Brain microvascular endothelial cell (primary cell): Measurements from ENCODE around the gene MACROD2.

Experiments used
- DNase-seq: peaks from one replicate; pipeline ENCODE4 v3.0.0-alpha.2; 2020
- H3K27ac ChIP-seq: fragments of 250-450 bp; sonication (Bioruptor Pico); 2 replicates; pipeline ENCODE4 v1.5.1; 2020; ENCODE audit warnings: mild to moderate bottlenecking, moderate library complexity
- H3K27me3 ChIP-seq: fragments of 250-450 bp; sonication (Bioruptor Pico); replicated peaks from 2 replicates; pipeline ENCODE4 v1.5.1; 2020; ENCODE audit warnings: mild to moderate bottlenecking
- H3K36me3 ChIP-seq: fragments of 250-450 bp; sonication (Bioruptor Pico); replicated peaks from 2 replicates; pipeline ENCODE4 v1.5.1; 2020; ENCODE audit warnings: mild to moderate bottlenecking
- H3K4me3 ChIP-seq: 2 replicates; pipeline ENCODE4 v1.5.1; 2011; ENCODE audit warnings: low read depth, mild to moderate bottlenecking, control low read depth, low read length, moderate library complexity
- CTCF ChIP-seq: IDR thresholded peaks from 2 replicates; pipeline ENCODE4 v1.5.1; 2011; ENCODE audit warnings: low read depth, mild to moderate bottlenecking, moderate library complexity, low read length, control low read depth, inconsistent platforms; ENCODE audit errors: missing control alignments
- in situ Hi-C: cut with HindIII; loops from 2 replicates; pipeline ENCODE4 v1.10.0; 2017; ENCODE audit warnings: low sequenced_read_pairs, low pct_ligation_motif_present

MACROD2 gene

GRCh38 chr20:14410869-14411555 lies 415.7 kb downstream of the MACROD2 start:
- TF ChIP-seq CTCF = no peak
- H3K27me3 ChIP-seq = no peaks in the 10 kb centered on the region
- H3K27ac ChIP-seq = no peak overlapping the region
- no peaks in the 10 kb centered on the region for H3K36me3 ChIP-seq
- in situ Hi-C loops = no loop called here
- no peak for DNase-seq
- no peak overlapping the region for H3K4me3 ChIP-seq

GRCh38 chr20:14412065-14412681 lies 416.9 kb downstream of the MACROD2 start:
- TF ChIP-seq CTCF = no peak
- H3K4me3 ChIP-seq = no peak overlapping the region
- no peak for DNase-seq
- H3K27ac ChIP-seq = no peak overlapping the region
- in situ Hi-C loops = no loop called here
- H3K36me3 ChIP-seq = no peaks in the 10 kb centered on the region
- no peaks in the 10 kb centered on the region for H3K27me3 ChIP-seq

- H3K36me3 ChIP-seq = no peaks in the 10 kb centered on the region
- no peak overlapping the region for H3K4me3 ChIP-seq
- DNase-seq = no peak
- in situ Hi-C loops = no loop called here
- H3K27ac ChIP-seq = no peak overlapping the region
- no peak for TF ChIP-seq CTCF
- no peaks in the 10 kb centered on the region for H3K27me3 ChIP-seq
Observed at GRCh38 chr20:14413835-14414234, 418.5 kb downstream of the MACROD2 start.

GRCh38 chr20:14414560-14414959 lies 419.2 kb downstream of the MACROD2 start:
- no peak overlapping the region for H3K4me3 ChIP-seq
- no peaks in the 10 kb centered on the region for H3K36me3 ChIP-seq
- DNase-seq = no peak
- H3K27me3 ChIP-seq = no peaks in the 10 kb centered on the region
- no peak overlapping the region for H3K27ac ChIP-seq
- in situ Hi-C loops = no loop called here
- TF ChIP-seq CTCF = no peak

GRCh38 chr20:14415467-14415866 lies 420.2 kb downstream of the MACROD2 start:
- Histone ChIP-seq H3K27ac (no peak overlapping the region), H3K36me3 (no peaks in the 10 kb centered on the region), H3K4me3 (no peak overlapping the region), H3K27me3 (no peaks in the 10 kb centered on the region)
- in situ Hi-C loops = no loop called here
- no peak for TF ChIP-seq CTCF
- DNase-seq = no peak
